ENCODE data around the gene LRFN4.

LRFN4 gene

GRCh38 chr11:66867425-66868040, 10.7 kb downstream of the LRFN4 start:
- TF ChIP-seq POLR2A (IDR thresholded peaks at IDR 0.05; ENCODE audit: low read depth, low read length): no peak
- FAIRE-seq (no peak), DNase-seq (ENCODE audit: insufficient read length, low spot score) (no peak)

GRCh38 chr11:66868082-66868725, 11.3 kb downstream of the LRFN4 start:
- DNase-seq (ENCODE audit: insufficient read length, low spot score) (no peak), FAIRE-seq (no peak)
- no peak for TF ChIP-seq POLR2A (IDR thresholded peaks at IDR 0.05; ENCODE audit: low read depth, low read length)

- TF ChIP-seq POLR2A (IDR thresholded peaks at IDR 0.05; ENCODE audit: low read depth, low read length): no peak
- FAIRE-seq: no peak
These were observed 12.1 kb downstream of the LRFN4 start for GRCh38 chr11:66868726-66869566.

GRCh38 chr11:66869567-66869870, 12.7 kb downstream of the LRFN4 start:
- FAIRE-seq: no peak
- TF ChIP-seq POLR2A (IDR thresholded peaks at IDR 0.05; ENCODE audit: low read depth, low read length): no peak
- no peak for DNase-seq (ENCODE audit: insufficient read length, low spot score)

More at GRCh38 chr11:66868726-66869566, 12.1 kb downstream of the LRFN4 start:
- DNase-seq (ENCODE audit: insufficient read length, low spot score): no peak

- FAIRE-seq: no peak
- no peak for TF ChIP-seq POLR2A (IDR thresholded peaks at IDR 0.05; ENCODE audit: low read depth, low read length)
These were observed 13.3 kb downstream of the LRFN4 start for GRCh38 chr11:66870131-66870530.

GRCh38 chr11:66870616-66871520, 14.0 kb downstream of the LRFN4 start:
- no peak for TF ChIP-seq POLR2A (IDR thresholded peaks at IDR 0.05; ENCODE audit: low read depth, low read length)
- DNase-seq (ENCODE audit: insufficient read length, low spot score): no peak
- no peak for FAIRE-seq

More at GRCh38 chr11:66870131-66870530, 13.3 kb downstream of the LRFN4 start:
- no peak for DNase-seq (ENCODE audit: insufficient read length, low spot score)

- DNase-seq (ENCODE audit: insufficient read length, low spot score): no peak
- no peak for TF ChIP-seq POLR2A (IDR thresholded peaks at IDR 0.05; ENCODE audit: low read depth, low read length)
- FAIRE-seq: no peak
These were observed 14.6 kb downstream of the LRFN4 start for GRCh38 chr11:66871521-66871901.

- DNase-seq (ENCODE audit: insufficient read length, low spot score) (no peak), FAIRE-seq (no peak)
- no peak for TF ChIP-seq POLR2A (IDR thresholded peaks at IDR 0.05; ENCODE audit: low read depth, low read length)
These were observed 17.4 kb downstream of the LRFN4 start for GRCh38 chr11:66874232-66874631.

- DNase-seq (ENCODE audit: insufficient read length, low spot score) (no peak), FAIRE-seq (no peak)
- no peak for TF ChIP-seq POLR2A (IDR thresholded peaks at IDR 0.05; ENCODE audit: low read depth, low read length)
These were observed 18.5 kb downstream of the LRFN4 start for GRCh38 chr11:66875378-66875777.

- FAIRE-seq (no peak), DNase-seq (ENCODE audit: insufficient read length, low spot score) (no peak)
- TF ChIP-seq POLR2A (IDR thresholded peaks at IDR 0.05; ENCODE audit: low read depth, low read length): no peak
These were observed 20.9 kb downstream of the LRFN4 start for GRCh38 chr11:66877588-66878385.

- no peak for DNase-seq (ENCODE audit: insufficient read length, low spot score)
- no peak for FAIRE-seq
- no peak for TF ChIP-seq POLR2A (IDR thresholded peaks at IDR 0.05; ENCODE audit: low read depth, low read length)
These were observed 21.6 kb downstream of the LRFN4 start for GRCh38 chr11:66878474-66878873.

- no peak for DNase-seq (ENCODE audit: insufficient read length, low spot score)
- TF ChIP-seq POLR2A (IDR thresholded peaks at IDR 0.05; ENCODE audit: low read depth, low read length): no peak
- no peak for FAIRE-seq
These were observed 22.1 kb downstream of the LRFN4 start for GRCh38 chr11:66879000-66879399.

GRCh38 chr11:66879583-66879982, 22.7 kb downstream of the LRFN4 start:
- no peak for TF ChIP-seq POLR2A (IDR thresholded peaks at IDR 0.05; ENCODE audit: low read depth, low read length)
- FAIRE-seq (no peak), DNase-seq (ENCODE audit: insufficient read length, low spot score) (no peak)
